Ramos (cell line): ENCODE measurements around the gene SDC4.

ENCODE experiments used
- in situ Hi-C: fragments of 300-500 bp; cut with MboI; formaldehyde crosslinking; loops from one replicate; pipeline ENCODE4 v1.14.3; 2022; ENCODE audit warnings: low sequenced_read_pairs; ENCODE audit not compliant: unreplicated experiment

Gene SDC4

GRCh38 chr20:45305262-45305661 lies 43.0 kb downstream of the SDC4 start:
- in situ Hi-C loops, result loop anchor here (25.0 kb wide), 1 partner anchor 457 kb away; no protein-coding TSS in a partner anchor

DNA sequence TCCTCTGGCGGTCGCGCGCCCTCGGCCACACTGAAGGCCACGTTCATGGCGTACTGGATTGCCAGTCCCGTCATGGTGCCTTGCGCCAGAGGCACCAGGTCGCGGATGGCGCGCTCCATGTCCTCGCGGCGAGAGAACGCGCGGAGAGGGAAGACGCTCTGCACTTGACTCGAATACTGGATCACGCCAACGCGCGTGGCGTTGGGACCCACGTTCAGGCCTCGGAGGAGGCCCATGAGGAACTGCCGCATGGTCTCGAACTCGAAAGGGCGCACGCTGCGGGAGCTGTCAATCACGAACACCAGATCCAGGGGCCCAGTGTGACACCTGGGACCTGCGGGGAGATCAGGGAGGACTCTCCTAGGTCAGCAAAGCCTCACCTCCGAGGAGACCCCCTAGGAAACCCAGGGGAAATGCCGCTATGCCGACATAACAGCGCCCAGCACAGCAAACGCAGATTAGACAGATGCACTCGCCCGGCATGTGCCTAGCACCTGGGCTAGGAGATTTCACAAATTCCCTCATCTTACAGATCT lies 43.7 kb downstream of the SDC4 start:
- in situ Hi-C loops, result loop anchor here (25.0 kb wide), 1 partner anchor 458 kb away; no protein-coding TSS in a partner anchor

GRCh38 chr20:45303586-45304463 lies 44.4 kb downstream of the SDC4 start:
- in situ Hi-C loops, result loop anchor here (25.0 kb wide), 1 partner anchor 458 kb away; no protein-coding TSS in a partner anchor

- in situ Hi-C loops, result loop anchor here (25.0 kb wide), 1 partner anchor 460 kb away; no protein-coding TSS in a partner anchor
These were observed 46.4 kb downstream of the SDC4 start for GRCh38 chr20:45301824-45302271.

GRCh38 chr20:45300961-45301360 lies 47.3 kb downstream of the SDC4 start:
- in situ Hi-C loops, result loop anchor here (25.0 kb wide), 1 partner anchor 461 kb away; no protein-coding TSS in a partner anchor

DNA sequence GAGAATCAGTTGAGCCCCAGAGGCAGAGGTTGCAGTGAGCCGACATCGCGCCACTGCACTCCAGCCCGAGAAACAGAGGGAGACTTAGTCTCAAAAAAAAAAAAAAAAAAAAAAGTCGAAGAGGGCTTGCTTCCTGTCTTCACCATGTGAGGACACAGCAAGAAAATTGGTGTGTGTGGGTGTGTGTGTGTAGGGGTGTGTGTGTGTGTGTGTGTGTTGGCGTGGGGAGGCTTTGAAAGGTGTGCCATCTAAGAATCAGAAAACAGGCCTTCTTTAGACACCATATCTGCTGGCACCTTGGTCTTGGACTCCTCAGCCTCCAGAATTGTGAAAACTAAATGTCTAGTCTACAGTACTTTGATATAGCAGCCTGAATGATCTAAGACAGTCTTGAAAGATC lies 48.4 kb downstream of the SDC4 start:
- in situ Hi-C loops, result loop anchor here (25.0 kb wide), 1 partner anchor 463 kb away; no protein-coding TSS in a partner anchor

- in situ Hi-C loops, result no loop called here
These were observed 50.3 kb downstream of the SDC4 start for GRCh38 chr20:45297786-45298497.

GRCh38 chr20:45294659-45295058 lies 53.6 kb downstream of the SDC4 start:
- in situ Hi-C loops, result no loop called here

DNA sequence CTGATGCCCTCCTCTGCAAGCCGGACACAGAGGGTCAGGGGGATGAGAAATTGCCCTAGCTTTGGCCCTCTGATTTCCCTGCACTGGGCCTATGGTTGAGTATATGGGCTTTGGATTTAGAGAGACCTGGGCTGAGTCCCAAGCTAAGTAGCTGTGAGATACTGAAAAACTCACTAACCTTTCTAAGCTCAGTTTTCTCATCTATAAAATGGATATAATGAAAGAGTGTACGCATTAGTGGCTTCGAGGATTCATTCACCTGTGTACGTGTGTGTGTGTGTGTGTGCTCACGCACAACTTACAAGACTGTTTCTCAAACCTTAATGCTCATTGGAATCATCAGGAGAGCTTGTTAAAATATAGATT lies 54.2 kb downstream of the SDC4 start:
- in situ Hi-C loops, result no loop called here

DNA sequence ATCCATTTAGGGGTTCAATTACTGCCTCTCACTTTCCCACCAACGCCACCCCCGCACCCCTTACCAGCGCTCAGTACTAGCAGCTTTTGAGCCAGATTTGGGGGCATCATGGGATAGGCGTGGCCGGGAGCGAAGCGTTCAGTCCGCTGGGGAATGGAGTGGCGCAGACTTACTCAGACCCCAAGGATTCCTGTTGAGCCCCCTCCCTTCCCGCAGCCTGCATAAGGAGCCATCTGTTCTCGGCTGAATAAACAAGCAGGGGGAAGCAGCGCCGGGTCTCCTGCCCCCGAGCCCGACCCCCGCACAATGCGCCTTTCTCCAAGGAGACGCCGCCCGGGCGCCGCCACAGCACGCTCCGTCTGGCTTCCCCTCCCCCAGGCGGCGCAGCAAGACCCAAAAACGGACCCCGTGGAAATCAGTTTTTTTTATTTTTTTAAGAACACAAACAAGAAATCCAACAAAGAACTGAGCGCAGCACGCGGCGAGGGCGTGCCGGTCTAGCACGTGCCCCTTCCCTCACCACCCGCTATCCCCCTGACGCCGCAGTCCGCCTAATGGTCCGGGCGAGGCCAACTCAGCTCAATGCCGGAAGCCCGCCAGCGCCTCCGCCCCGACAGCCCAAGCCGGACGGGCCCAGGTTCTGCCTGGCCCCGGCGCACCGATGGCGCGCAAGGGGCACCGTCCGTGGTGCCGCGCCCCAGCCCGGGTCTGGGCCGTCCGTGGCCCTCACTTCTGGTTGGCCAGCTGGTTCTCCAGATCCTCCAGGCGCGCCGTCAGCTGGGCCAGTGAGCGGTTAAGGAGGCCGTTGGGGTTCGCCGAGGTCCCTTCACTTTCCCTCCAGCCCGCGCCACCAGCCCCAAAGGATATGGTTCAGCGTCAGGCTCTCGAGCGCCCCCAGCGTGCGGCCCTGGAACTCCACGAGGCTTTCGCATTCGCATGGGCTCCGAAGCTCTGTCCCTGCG lies 54.9 kb downstream of the SDC4 start:
- in situ Hi-C loops, result no loop called here

DNA sequence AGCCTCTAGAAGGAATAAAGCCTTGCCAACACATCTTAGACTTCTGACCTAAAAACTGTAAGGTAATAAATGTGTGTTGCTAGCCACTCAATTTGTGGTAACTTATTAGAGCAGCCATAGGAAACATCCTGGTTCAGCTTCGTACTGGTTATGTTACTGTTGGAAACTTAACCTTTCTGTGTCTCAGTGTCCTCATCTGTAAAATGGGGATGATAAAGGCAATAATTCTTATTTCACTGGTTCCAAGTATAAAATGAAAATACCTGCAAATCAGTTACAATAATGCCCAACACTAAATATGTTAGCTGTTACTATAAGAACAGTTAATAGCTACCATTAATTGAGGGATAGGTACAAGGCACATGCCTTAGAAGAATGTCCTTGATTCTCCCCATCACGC lies 55.9 kb downstream of the SDC4 start:
- in situ Hi-C loops, result no loop called here

DNA sequence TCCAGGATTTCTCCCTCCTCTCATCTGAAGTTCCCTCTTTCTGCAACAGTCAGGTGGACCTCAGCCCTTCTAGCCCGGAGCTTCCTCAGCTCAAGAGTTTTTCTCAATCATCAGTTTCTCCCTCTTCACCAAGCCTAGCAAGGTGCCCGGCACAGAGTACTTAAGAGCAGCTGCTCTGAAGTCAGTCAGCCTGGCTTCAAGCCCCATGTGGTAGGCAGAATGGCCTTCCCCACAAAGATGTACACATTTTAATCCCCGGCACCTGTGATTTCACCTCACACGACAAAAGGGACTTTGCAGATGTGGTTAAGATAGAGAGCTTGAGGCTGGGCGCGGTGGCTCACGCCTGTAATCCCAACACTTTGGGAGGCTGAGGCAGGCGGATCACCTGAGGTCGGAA lies 56.7 kb downstream of the SDC4 start:
- in situ Hi-C loops, result no loop called here

- in situ Hi-C loops, result no loop called here
These were observed 57.4 kb downstream of the SDC4 start for GRCh38 chr20:45290677-45291355.

DNA sequence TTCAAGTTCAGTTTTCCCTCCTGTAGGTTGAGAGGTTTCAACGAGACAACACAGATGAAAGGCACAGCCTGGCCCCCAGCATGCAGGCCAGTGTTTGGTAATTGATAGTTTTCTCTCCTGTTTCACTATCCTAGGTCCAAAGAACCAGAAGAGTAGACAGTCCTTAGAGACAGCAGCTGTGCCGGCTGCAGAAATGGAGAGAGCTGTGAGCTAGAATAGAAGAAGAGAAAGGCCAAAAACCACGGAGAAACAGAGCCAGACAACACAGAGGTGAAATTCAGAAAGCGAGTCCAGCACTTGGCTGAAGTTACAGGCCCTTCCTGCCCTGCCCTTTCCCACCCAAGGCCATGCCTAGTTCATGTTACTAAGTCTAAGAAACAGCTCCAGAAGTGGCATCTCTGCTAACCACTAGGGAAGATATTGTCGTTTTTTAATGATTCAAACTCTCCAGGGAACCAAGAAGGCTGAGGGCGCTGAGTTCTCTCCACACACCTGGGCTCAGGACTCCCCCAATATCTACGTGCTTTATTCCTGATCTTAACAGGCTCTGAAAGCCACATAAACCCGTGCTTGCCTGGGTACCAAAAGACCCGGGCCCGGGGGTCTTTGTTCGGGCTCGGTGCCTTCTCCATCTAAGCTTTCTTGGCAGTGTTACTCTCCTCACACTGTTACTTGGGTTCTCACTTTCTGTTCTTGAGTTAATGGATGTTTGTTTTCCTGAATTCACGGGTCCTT lies 58.1 kb downstream of the SDC4 start:
- in situ Hi-C loops, result no loop called here

DNA sequence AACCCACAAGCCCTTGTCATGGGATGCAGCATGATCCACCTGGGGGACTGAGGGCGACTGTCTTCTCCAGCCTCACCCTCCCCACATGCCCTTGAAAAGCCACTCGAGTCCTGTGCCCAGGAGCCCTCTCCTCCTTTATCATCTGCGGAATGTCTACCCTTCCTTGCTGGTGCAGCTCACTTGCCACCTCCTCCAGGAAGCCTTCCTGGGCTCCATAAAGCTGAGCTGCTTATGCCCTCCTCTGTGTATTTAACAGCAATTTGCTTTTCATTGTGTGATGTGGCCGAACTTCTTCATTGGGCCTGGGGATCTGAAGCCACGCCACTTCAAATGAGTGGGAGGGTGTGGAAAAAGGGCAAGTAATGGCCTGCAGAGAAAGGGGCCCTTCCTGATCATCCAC lies 59.4 kb downstream of the SDC4 start:
- in situ Hi-C loops, result no loop called here

DNA sequence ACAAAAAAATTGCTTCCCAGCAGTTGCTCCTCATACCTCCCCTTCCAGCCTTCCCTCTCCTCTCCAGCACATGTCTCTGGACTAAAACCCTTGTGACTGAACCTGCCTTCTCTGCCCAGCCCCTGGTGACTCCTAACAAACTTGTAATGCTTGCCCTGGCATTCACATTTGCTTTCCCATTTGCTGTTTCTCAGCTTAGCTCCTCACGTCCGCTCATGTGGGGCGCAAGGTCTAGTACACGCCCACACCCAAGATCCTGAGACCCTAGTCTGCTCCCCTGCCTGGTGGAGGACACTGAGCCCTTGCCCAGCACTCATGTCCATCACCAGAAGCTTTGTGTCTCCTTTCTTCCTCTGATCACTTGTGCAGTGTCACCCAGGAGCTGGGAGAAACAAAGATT lies 59.8 kb downstream of the SDC4 start:
- in situ Hi-C loops, result no loop called here

GRCh38 chr20:45283551-45284057 lies 64.6 kb downstream of the SDC4 start:
- in situ Hi-C loops, result no loop called here
